Keratinocyte (primary cell): ENCODE results near the gene ZSCAN18. TPM values are rescaled to one million over a fixed set of nuclear protein-coding genes. Genes with fewer than 3 reads are reported as not detected.

ENCODE experiments used
- DNase-seq: peaks from one replicate; pipeline ENCODE4 v3.0.0-alpha.2; 2011; ENCODE audit warnings: low read depth, missing footprints, low spot score
- FAIRE-seq: peaks from 2 replicates; lab custom pipeline; 2011; peaks lifted over from hg19 to GRCh38; lab: Jason Lieb, UNC
- H2AFZ ChIP-seq: 2 replicates; pipeline ENCODE4 v1.6.0; 2012; ENCODE audit warnings: low read length, control low read depth, inconsistent platforms; ENCODE audit not compliant: control insufficient read depth
- H3K27ac ChIP-seq: 2 replicates; pipeline ENCODE4 v1.5.1; 2011; ENCODE audit warnings: low read length; ENCODE audit not compliant: control insufficient read depth, insufficient read depth
- H3K27me3 ChIP-seq: 3 replicates; pipeline ENCODE4 v1.6.0; 2011; ENCODE audit warnings: low read length; ENCODE audit not compliant: control insufficient read depth, insufficient read depth; ENCODE audit errors: extremely low read depth
- H3K36me3 ChIP-seq, 2 experiments: 2 replicates in 1 of 2; 3 replicates in 1 of 2; pipeline ENCODE4 v1.5.1; 2011; ENCODE audit warnings: low read length in 2 of 2, mild to moderate bottlenecking in 1 of 2; ENCODE audit not compliant: control insufficient read depth in 2 of 2, insufficient read depth in 2 of 2; ENCODE audit errors: extremely low read depth in 1 of 2
- H3K4me1 ChIP-seq: 3 replicates; pipeline ENCODE4 v1.5.1; 2011; ENCODE audit warnings: low read length; ENCODE audit not compliant: control insufficient read depth, insufficient read depth; ENCODE audit errors: extremely low read depth
- H3K4me2 ChIP-seq: 3 replicates; pipeline ENCODE4 v1.6.0; 2011; ENCODE audit warnings: low read depth, low read length; ENCODE audit not compliant: control insufficient read depth, insufficient read depth; ENCODE audit errors: extremely low read depth
- H3K4me3 ChIP-seq, 3 experiments: fragments of 200-600 bp in 1 of 3; sonication (generic) in 1 of 3; 2 replicates in 2 of 3; 3 replicates in 1 of 3; pipeline ENCODE4 v1.5.1; 2011 to 2016; ENCODE audit warnings: low read length in 3 of 3, mild to moderate bottlenecking in 3 of 3, control low read depth in 2 of 3, inconsistent platforms in 1 of 3, low read depth in 1 of 3, mixed read lengths in 1 of 3, mixed run types in 1 of 3, moderate library complexity in 1 of 3; ENCODE audit not compliant: control insufficient read depth in 2 of 3, insufficient read depth in 2 of 3; ENCODE audit errors: extremely low read depth in 1 of 3
- H3K79me2 ChIP-seq: 2 replicates; pipeline ENCODE4 v1.6.0; 2012; ENCODE audit warnings: low read length; ENCODE audit not compliant: control insufficient read depth, insufficient read depth
- H3K9ac ChIP-seq: 3 replicates; pipeline ENCODE4 v1.6.0; 2011; ENCODE audit warnings: low read length; ENCODE audit not compliant: control insufficient read depth, insufficient read depth; ENCODE audit errors: extremely low read depth
- H3K9me1 ChIP-seq: 3 replicates; pipeline ENCODE4 v1.6.0; 2011; ENCODE audit warnings: low read length; ENCODE audit not compliant: control insufficient read depth, insufficient read depth; ENCODE audit errors: extremely low read depth
- H3K9me3 ChIP-seq: 2 replicates; pipeline ENCODE4 v1.5.1; 2012; ENCODE audit warnings: low read depth, low read length; ENCODE audit not compliant: control insufficient read depth
- H4K20me1 ChIP-seq: 3 replicates; pipeline ENCODE4 v1.6.0; 2011; ENCODE audit warnings: low read length; ENCODE audit not compliant: control insufficient read depth, insufficient read depth; ENCODE audit errors: extremely low read depth
- CTCF ChIP-seq, 3 experiments: IDR thresholded peaks in 1 of 3; conservative IDR thresholded peaks in 1 of 3; optimal IDR thresholded peaks in 1 of 3; 2 replicates in 2 of 3; 3 replicates in 1 of 3; pipeline versions ENCODE3 to v1.5.1; 2011; ENCODE audit warnings: low read length in 3 of 3, mild to moderate bottlenecking in 3 of 3, moderate library complexity in 2 of 3, control low read depth in 1 of 3, inconsistent platforms in 1 of 3; ENCODE audit not compliant: insufficient read depth in 2 of 3; ENCODE audit errors: extremely low read depth in 1 of 3
- EZH2 ChIP-seq: IDR thresholded peaks from one replicate; pipeline ENCODE4 v1.6.1; 2012; ENCODE audit warnings: inconsistent platforms, mild to moderate bottlenecking, low read length, moderate library complexity
- dilution Hi-C: fragments of 300-500 bp; cut with MboI; formaldehyde crosslinking; loops from one replicate; pipeline ENCODE4 v1.7.0; 2020; ENCODE audit warnings: low sequenced_read_pairs; ENCODE audit not compliant: extremely low pct_ligation_motif_present
- polyA plus RNA-seq, 5 experiments: library from polyadenylated mRNA; depleted of rRNA in 3 of 5; stranded (reverse) in 3 of 5; stranded (forward) in 1 of 5; unstranded in 1 of 5; fragments of >200 nt; gene quantifications; 1 replicate in 1 of 5; 2 replicates in 3 of 5; 3 replicates in 1 of 5; pipeline versions ENCODE4 v1.2.1 to v1.2.3, GENCODE V29; 2011 to 2012; ENCODE audit warnings: missing spikeins in 2 of 5, low read depth in 1 of 5, low replicate concordance in 1 of 5

ZSCAN18 gene
- polyA plus RNA-seq, 1 donor (not counting 4 experiments of a cell fraction or from before 2014, with no cell fraction given) = 16.1 TPM

DNA sequence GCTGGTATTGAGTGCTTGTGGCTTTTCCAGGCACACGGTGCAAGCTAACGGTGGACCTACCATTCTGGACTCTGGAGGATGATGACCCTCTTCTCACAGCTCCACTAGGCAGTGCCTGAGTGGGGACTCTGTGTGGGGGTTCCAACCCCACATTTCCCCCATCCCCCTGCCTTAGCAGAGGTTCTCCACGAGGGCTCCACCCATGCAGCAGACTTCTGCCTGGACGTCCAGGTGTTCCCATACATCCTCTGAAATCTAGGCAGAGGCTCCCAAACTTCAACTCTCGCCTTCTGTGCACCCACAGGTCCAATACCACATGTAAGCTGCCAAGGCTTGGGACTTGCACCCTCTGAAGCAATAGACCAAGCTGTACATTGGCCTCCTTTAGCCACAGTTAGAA is 25.3 kb upstream of the ZSCAN18 start:
- dilution Hi-C loops = no loop called here

GRCh38 chr19:58118979-58119733 is 21.1 kb upstream of the ZSCAN18 start:
- Histone ChIP-seq H3K36me3 (no peaks in the 10 kb centered on the region), H3K9me1 (no peaks in the 10 kb centered on the region), H3K79me2 (no peaks in the 10 kb centered on the region), H3K4me3 (no peak overlapping the region), H3K4me2 (no peak overlapping the region), H4K20me1 (no peaks in the 10 kb centered on the region), H3K27me3 (no peaks in the 10 kb centered on the region), H3K9ac (no peak overlapping the region), H3K9me3 (peaks cover 34% of the 10 kb centered on the region), H3K4me1 (no peaks in the 10 kb centered on the region), H2AFZ (no peak overlapping the region), H3K27ac (no peak overlapping the region)
- TF ChIP-seq EZH2 = no peak
- TF ChIP-seq CTCF (optimal IDR thresholded peaks at IDR 0.05 in 1 of 3, IDR thresholded peaks at IDR 0.05 in 1 of 3, conservative IDR thresholded peaks at IDR 0.05 in 1 of 3; ENCODE audit: extremely low read depth in 1 of 3, insufficient read depth in 2 of 3, low read length in 3 of 3) = no peak
- no peak for DNase-seq
- FAIRE-seq = no peak
- dilution Hi-C loops = no loop called here

More for the DNA sequence above, 25.3 kb upstream of the ZSCAN18 start:
- no peak for FAIRE-seq
- no peaks in the 10 kb centered on the region for H3K79me2 ChIP-seq
- TF ChIP-seq EZH2 (no peak), CTCF (optimal IDR thresholded peaks at IDR 0.05 in 1 of 3, IDR thresholded peaks at IDR 0.05 in 1 of 3, conservative IDR thresholded peaks at IDR 0.05 in 1 of 3; ENCODE audit: extremely low read depth in 1 of 3, insufficient read depth in 2 of 3, low read length in 3 of 3) (no peak)
- no peak overlapping the region for H3K9ac ChIP-seq
- no peak for DNase-seq
- no peak overlapping the region for H3K4me3 ChIP-seq
- peaks cover 0 to 7% of the 10 kb centered on the region in 2 experiments for H3K36me3 ChIP-seq
- no peaks in the 10 kb centered on the region for H3K4me1 ChIP-seq
- no peaks in the 10 kb centered on the region for H3K9me1 ChIP-seq
- H3K4me2 ChIP-seq = no peak overlapping the region
- H3K27me3 ChIP-seq = no peaks in the 10 kb centered on the region
- H2AFZ ChIP-seq = no peak overlapping the region
- no peak overlapping the region for H3K27ac ChIP-seq
- peaks cover 51% of the 10 kb centered on the region for H3K9me3 ChIP-seq
- H4K20me1 ChIP-seq = no peaks in the 10 kb centered on the region
